HepG2 (cell line): ENCODE data around the gene THOC7.

Source experiments
- CTCF ChIP-seq: sonication (generic); formaldehyde crosslinking; IDR thresholded peaks from 2 replicates; pipeline ENCODE4 v1.5.0; 2020; ENCODE audit warnings: mild to moderate bottlenecking, missing genetic modification reagents, moderate library complexity
- HMGXB4 ChIP-seq, 2 experiments: sonication (generic) in 1 of 2; formaldehyde crosslinking in 1 of 2; IDR thresholded peaks; 2 replicates each; pipeline versions ENCODE4 v1.4.0 to v1.6.1; 2018 to 2020; ENCODE audit warnings: missing genetic modification reagents in 2 of 2, borderline replicate concordance in 1 of 2, low read depth in 1 of 2, mild to moderate bottlenecking in 1 of 2, missing biosample characterization in 1 of 2
- MEIS2 ChIP-seq: sonication (generic); formaldehyde crosslinking; IDR thresholded peaks from 2 replicates; pipeline ENCODE4 v1.9.0; 2021; ENCODE audit warnings: mild to moderate bottlenecking, missing genetic modification reagents
- PAX8 ChIP-seq: sonication (generic); formaldehyde crosslinking; IDR thresholded peaks from 2 replicates; pipeline ENCODE4 v1.8.0; 2022; ENCODE audit warnings: mild to moderate bottlenecking, missing genetic modification reagents, borderline replicate concordance
- PCBP1 ChIP-seq: fragments of 200-400 bp; formaldehyde crosslinking; IDR thresholded peaks from 2 replicates; pipeline ENCODE4 v1.6.1; 2017; ENCODE audit warnings: mild to moderate bottlenecking, low read depth, low read length, borderline replicate concordance
- ZNF10 ChIP-seq: sonication (generic); formaldehyde crosslinking; IDR thresholded peaks from 2 replicates; pipeline ENCODE4 v1.4.0; 2020; ENCODE audit warnings: mild to moderate bottlenecking, low read depth, missing genetic modification reagents, borderline replicate concordance
- ZNF44 ChIP-seq: sonication (generic); formaldehyde crosslinking; IDR thresholded peaks from 2 replicates; pipeline ENCODE4 v1.5.1; 2020; ENCODE audit warnings: mild to moderate bottlenecking, missing genetic modification reagents
- TF ChIP-seq, protein P1 (sequence below): sonication (generic); formaldehyde crosslinking; IDR thresholded peaks from 2 replicates; pipeline ENCODE4 v1.4.0; 2020; ENCODE audit warnings: missing genetic modification reagents
- TF ChIP-seq, protein P2 (sequence below): IDR thresholded peaks from 2 replicates; pipeline ENCODE4 v1.6.1; 2012; ENCODE audit warnings: inconsistent platforms

- TF ChIP-seq ZNF10 (CRISPR knock-in tag) (no peak), HMGXB4 (CRISPR knock-in tag; IDR thresholded peaks at IDR 0.05; ENCODE audit: borderline replicate concordance in 1 of 2, low read depth in 1 of 2) (no peak), PAX8 (CRISPR knock-in tag) (no peak), PCBP1 (no peak), ZNF44 (CRISPR knock-in tag) (no peak), MEIS2 (CRISPR knock-in tag) (no peak), CTCF (no peak)
- TF ChIP-seq, protein P1, sequence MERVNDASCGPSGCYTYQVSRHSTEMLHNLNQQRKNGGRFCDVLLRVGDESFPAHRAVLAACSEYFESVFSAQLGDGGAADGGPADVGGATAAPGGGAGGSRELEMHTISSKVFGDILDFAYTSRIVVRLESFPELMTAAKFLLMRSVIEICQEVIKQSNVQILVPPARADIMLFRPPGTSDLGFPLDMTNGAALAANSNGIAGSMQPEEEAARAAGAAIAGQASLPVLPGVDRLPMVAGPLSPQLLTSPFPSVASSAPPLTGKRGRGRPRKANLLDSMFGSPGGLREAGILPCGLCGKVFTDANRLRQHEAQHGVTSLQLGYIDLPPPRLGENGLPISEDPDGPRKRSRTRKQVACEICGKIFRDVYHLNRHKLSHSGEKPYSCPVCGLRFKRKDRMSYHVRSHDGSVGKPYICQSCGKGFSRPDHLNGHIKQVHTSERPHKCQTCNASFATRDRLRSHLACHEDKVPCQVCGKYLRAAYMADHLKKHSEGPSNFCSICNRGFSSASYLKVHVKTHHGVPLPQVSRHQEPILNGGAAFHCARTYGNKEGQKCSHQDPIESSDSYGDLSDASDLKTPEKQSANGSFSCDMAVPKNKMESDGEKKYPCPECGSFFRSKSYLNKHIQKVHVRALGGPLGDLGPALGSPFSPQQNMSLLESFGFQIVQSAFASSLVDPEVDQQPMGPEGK: no peak
- TF ChIP-seq, protein P2, sequence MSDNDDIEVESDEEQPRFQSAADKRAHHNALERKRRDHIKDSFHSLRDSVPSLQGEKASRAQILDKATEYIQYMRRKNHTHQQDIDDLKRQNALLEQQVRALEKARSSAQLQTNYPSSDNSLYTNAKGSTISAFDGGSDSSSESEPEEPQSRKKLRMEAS: no peak
Measured at GRCh38 chr3:63803911-63804310, 59.7 kb downstream of the THOC7 start.
